ENCODE results near the gene PCDH10.

PCDH10 gene

DNA sequence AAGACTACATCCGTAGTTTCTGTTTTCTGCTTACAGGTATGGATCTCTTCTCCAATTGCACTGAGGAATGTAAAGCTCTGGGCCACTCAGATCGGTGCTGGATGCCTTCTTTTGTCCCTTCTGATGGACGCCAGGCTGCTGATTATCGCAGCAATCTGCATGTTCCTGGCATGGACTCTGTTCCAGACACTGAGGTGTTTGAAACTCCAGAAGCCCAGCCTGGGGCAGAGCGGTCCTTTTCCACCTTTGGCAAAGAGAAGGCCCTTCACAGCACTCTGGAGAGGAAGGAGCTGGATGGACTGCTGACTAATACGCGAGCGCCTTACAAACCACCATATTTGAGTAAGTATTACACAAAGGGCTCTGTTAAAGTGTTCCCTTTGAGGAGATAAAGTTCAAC is 13.8 kb downstream of the PCDH10 start:
- Histone ChIP-seq H3K36me3 (ENCODE audit: low read length) (no peaks in the 10 kb centered on the region), H3K4me2 (ENCODE audit: low read depth, low read length, poor library complexity, severe bottlenecking) (no peak overlapping the region), H3K4me3 (ENCODE audit: insufficient read depth, low read length, poor library complexity, severe bottlenecking) (no peak overlapping the region), H2AFZ (ENCODE audit: low read depth, low read length, severe bottlenecking) (no peak overlapping the region), H3K9ac (ENCODE audit: low read length) (no peak overlapping the region), H3K9me2 (replicated peaks; ENCODE audit: insufficient read depth, low read length) (no peaks in the 10 kb centered on the region), H3F3A (ENCODE audit: insufficient read depth) (no peaks in the 10 kb centered on the region), H3K9me3 (ENCODE audit: insufficient read depth, low read length) (no peaks in the 10 kb centered on the region), H3K79me2 (ENCODE audit: insufficient read depth, low read length) (no peaks in the 10 kb centered on the region), H3K27me3 (ENCODE audit: low read length) (no peaks in the 10 kb centered on the region), H3K27ac (ENCODE audit: low read depth, low read length) (no peak overlapping the region), H4K20me1 (ENCODE audit: low read depth, low read length) (no peaks in the 10 kb centered on the region)
- no peak for TF ChIP-seq EZH2phosphoT487 (conservative IDR thresholded peaks at IDR 0.05; ENCODE audit: low read length)
- TF ChIP-seq, protein P1, sequence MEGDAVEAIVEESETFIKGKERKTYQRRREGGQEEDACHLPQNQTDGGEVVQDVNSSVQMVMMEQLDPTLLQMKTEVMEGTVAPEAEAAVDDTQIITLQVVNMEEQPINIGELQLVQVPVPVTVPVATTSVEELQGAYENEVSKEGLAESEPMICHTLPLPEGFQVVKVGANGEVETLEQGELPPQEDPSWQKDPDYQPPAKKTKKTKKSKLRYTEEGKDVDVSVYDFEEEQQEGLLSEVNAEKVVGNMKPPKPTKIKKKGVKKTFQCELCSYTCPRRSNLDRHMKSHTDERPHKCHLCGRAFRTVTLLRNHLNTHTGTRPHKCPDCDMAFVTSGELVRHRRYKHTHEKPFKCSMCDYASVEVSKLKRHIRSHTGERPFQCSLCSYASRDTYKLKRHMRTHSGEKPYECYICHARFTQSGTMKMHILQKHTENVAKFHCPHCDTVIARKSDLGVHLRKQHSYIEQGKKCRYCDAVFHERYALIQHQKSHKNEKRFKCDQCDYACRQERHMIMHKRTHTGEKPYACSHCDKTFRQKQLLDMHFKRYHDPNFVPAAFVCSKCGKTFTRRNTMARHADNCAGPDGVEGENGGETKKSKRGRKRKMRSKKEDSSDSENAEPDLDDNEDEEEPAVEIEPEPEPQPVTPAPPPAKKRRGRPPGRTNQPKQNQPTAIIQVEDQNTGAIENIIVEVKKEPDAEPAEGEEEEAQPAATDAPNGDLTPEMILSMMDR (IDR thresholded peaks at IDR 0.05; ENCODE audit: insufficient read depth, low read length, poor library complexity, severe bottlenecking), result no peak

DNA sequence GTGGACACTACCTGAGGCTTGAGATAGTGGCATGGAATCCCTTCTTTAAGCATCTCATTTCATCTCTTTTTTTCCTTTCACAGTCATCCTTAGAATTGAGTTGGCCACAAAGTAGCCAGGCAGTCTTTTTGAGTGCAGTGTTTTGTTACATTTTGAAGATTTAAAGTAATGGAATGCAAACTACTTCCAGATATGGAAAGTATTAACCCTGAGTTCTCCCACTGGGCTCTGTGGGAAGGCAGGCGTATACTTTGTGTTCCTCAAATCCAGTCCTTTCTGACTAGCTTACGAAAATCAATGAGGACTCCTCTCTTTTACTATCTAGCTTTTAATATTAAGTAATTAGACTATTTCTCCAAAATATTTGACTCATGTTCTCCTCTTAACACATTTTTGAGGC is 29.9 kb downstream of the PCDH10 start:
- H3K9me3 ChIP-seq (ENCODE audit: insufficient read depth, low read length), result no peaks in the 10 kb centered on the region
- H3K79me2 ChIP-seq (ENCODE audit: insufficient read depth, low read length), result no peaks in the 10 kb centered on the region
- H3K4me2 ChIP-seq (ENCODE audit: low read depth, low read length, poor library complexity, severe bottlenecking), result no peak overlapping the region
- no peaks in the 10 kb centered on the region for H4K20me1 ChIP-seq (ENCODE audit: low read depth, low read length)
- TF ChIP-seq, protein P1 (IDR thresholded peaks at IDR 0.05; ENCODE audit: insufficient read depth, low read length, poor library complexity, severe bottlenecking), result no peak
- TF ChIP-seq EZH2phosphoT487 (conservative IDR thresholded peaks at IDR 0.05; ENCODE audit: low read length), result no peak
- H3K9ac ChIP-seq (ENCODE audit: low read length), result no peak overlapping the region
- no peak overlapping the region for H2AFZ ChIP-seq (ENCODE audit: low read depth, low read length, severe bottlenecking)
- no peak overlapping the region for H3K4me3 ChIP-seq (ENCODE audit: insufficient read depth, low read length, poor library complexity, severe bottlenecking)
- no peaks in the 10 kb centered on the region for H3K27me3 ChIP-seq (ENCODE audit: low read length)
- no peak overlapping the region for H3K27ac ChIP-seq (ENCODE audit: low read depth, low read length)
- H3F3A ChIP-seq (ENCODE audit: insufficient read depth), result no peaks in the 10 kb centered on the region
- no peaks in the 10 kb centered on the region for H3K9me2 ChIP-seq (replicated peaks; ENCODE audit: insufficient read depth, low read length)
- H3K36me3 ChIP-seq (ENCODE audit: low read length), result no peaks in the 10 kb centered on the region

DNA sequence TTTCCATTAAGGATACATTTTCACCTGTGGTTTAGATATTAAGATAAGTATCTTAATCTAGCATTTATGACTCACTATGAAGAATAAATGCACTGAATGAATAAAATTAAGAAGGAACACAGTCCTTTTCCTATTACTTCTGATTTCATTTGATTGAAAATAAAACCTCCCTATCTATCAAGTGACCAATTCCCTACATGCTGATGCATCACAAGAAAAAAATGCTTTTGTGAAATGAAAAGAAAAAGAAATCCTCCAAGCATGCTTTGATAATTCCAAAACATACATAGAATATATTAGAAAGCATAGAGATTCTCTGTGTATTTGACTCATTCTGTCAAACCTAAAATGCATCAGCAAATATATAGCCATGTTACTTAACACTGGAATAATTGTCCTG is 37.1 kb downstream of the PCDH10 start:
- Histone ChIP-seq H3K4me2 (ENCODE audit: low read depth, low read length, poor library complexity, severe bottlenecking) (no peak overlapping the region), H3K4me3 (ENCODE audit: insufficient read depth, low read length, poor library complexity, severe bottlenecking) (no peak overlapping the region), H3K36me3 (ENCODE audit: low read length) (no peaks in the 10 kb centered on the region), H3K9me2 (replicated peaks; ENCODE audit: insufficient read depth, low read length) (no peaks in the 10 kb centered on the region), H3K9ac (ENCODE audit: low read length) (no peak overlapping the region), H3K27ac (ENCODE audit: low read depth, low read length) (no peak overlapping the region), H2AFZ (ENCODE audit: low read depth, low read length, severe bottlenecking) (no peak overlapping the region), H3K9me3 (ENCODE audit: insufficient read depth, low read length) (no peaks in the 10 kb centered on the region), H3F3A (ENCODE audit: insufficient read depth) (no peaks in the 10 kb centered on the region), H4K20me1 (ENCODE audit: low read depth, low read length) (no peaks in the 10 kb centered on the region), H3K79me2 (ENCODE audit: insufficient read depth, low read length) (no peaks in the 10 kb centered on the region), H3K27me3 (ENCODE audit: low read length) (no peaks in the 10 kb centered on the region)
- TF ChIP-seq, protein P1 (IDR thresholded peaks at IDR 0.05; ENCODE audit: insufficient read depth, low read length, poor library complexity, severe bottlenecking), result no peak
- TF ChIP-seq EZH2phosphoT487 (conservative IDR thresholded peaks at IDR 0.05; ENCODE audit: low read length), result no peak

Data from SU-DHL-6 (cell line).